ENCODE results near the gene ZNF621.

GRCh38 chr3:40490916-40491315, 33.8 kb upstream of the ZNF621 start:
- TF ChIP-seq POLR2A (IDR thresholded peaks at IDR 0.05) (no peak), CTCF (IDR thresholded peaks at IDR 0.05) (no peak)
